ELF-1 (cell line): ENCODE results near the gene DLG1.

Experiments used
- DNase-seq: peaks from one replicate; pipeline ENCODE4 v3.0.0-alpha.2; 2016; ENCODE audit warnings: low read depth, low spot score

DLG1 gene

GRCh38 chr3:197030379-197031314 lies 267.8 kb downstream of the DLG1 start:
- no peak for DNase-seq

GRCh38 chr3:197029511-197030167 lies 268.8 kb downstream of the DLG1 start, which contains the start of gene MELTF:
Gene MELTF, minus strand, starts transcription at chr3:197029817. Its CDS starts 115 bp downstream, at chr3:197029702.
- DNase-seq: peak; percentile 71

DNA sequence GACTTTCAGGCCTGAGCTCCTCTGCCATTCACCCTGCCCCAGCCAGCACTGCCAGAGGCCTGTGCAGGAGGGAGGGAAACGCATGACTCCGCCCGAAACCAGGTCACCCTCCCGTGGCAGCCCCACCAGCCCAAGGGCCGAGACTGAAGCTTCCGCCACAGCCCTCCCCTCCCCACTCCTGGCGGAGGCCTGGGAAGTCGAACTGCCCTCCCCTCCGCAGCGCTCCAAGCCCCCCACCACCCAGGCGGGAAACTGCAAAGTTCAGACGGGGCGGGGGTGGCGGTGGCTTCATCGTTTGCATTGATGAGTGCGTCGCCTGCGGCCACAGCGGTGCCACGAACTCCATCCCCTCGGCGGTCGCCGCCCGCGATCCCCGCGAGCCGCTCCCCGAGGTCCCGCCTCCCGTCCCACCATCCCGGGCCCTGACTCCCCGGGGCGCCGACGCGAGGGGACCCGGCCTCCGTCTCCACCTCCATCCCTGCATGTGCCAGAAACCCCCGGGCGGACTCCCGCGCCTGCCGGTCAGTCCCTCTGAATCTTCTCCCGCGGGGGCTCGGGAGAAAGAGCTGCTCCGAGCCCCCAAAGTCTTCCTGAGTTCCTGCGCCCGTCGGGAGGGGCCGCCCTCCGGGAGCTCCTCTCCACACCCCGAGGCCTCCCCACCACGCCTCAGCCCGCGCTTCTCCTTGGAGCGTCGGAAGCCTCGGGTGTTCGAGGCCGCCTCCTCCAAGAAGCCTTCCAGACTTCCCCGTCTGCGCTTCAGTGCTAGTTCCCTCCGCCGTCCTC lies 269.5 kb downstream of the DLG1 start:
- peak; percentile 40 for DNase-seq

- no peak for DNase-seq
These were observed 270.3 kb downstream of the DLG1 start for GRCh38 chr3:197027896-197028727.

GRCh38 chr3:197027151-197027895 lies 271.1 kb downstream of the DLG1 start:
- no peak for DNase-seq

GRCh38 chr3:197026481-197026866 lies 271.9 kb downstream of the DLG1 start:
- no peak for DNase-seq

- no peak for DNase-seq
These were observed 272.5 kb downstream of the DLG1 start for GRCh38 chr3:197025736-197026480.

DNA sequence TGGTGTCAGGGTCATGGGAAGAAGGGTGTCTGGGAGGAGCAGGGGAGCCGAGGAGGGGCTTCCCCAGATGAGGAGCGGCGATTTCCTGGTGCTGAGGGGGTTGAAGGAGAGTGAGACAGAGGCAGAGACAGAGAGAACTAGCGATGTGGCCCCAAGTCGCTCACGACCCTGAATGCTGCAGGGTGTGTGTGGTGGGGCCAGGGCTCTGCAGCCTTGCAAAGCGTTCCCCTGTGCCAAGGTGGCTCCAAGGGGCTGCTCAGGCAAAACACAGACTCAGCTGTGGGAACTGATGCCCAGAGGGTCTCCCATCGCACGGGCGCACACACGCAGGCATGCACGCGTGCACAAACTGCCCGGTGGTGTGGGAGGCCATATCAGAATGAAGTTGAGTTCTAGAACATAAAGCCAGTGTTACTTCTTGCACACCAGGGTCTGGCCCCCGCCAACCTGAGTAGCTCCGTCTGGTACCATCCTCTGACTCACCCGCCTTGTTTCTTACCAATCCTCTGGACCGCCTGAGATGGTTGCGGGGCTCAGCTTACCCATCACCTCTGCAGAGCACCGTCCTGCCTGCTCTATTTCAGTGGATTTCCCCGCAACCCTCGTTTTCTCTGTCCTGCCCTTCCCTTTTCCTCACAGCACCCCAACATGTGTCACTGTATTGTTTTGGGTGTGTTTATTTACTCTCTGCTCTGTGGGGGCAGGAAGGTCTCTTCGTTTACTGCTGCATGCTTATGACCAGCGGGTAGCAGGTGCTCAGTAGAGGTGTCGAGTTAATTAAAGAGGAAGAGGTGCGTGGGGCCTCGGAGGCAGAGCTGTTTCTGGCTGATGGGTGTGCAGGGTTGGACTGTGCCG lies 273.3 kb downstream of the DLG1 start:
- no peak for DNase-seq

- DNase-seq: peak; percentile 6
These were observed 274.3 kb downstream of the DLG1 start for GRCh38 chr3:197023998-197024651.

GRCh38 chr3:197023241-197023997 lies 275.0 kb downstream of the DLG1 start:
- peak; percentile 18 for DNase-seq

GRCh38 chr3:197022405-197023231 lies 275.8 kb downstream of the DLG1 start:
- no peak for DNase-seq

DNA sequence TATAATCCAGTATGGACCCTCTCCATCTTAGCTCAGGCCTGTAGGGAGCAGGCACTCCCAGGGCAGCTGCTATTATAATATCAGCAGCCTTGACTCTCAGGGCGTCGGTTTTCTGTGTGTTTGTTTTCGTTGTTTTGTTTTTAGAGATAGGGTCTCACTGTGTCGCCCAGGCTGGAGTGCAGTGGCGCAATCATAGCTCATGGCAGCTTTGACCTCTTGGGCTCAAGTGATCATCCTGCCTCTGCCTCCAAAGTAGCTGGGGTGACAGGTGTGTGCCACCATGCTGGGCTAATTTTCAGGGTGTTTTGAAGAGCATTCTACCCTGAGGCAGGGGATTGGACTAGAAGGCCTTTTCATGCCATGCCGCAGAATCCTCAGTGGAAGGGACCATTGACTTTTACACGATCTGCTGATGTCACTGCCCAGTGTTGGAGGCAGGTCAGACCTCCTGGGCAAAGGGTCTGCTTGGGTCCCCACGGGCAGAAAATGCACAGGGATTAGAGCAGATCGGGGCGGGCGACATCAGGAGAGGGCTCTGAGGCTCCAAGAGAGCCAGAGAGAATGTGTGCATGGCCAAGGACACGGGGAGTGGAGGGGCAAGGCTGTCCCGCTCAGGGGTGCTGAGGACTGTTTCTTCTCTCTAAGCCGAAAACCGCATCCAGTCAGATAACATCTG lies 276.5 kb downstream of the DLG1 start:
- DNase-seq: no peak

DNA sequence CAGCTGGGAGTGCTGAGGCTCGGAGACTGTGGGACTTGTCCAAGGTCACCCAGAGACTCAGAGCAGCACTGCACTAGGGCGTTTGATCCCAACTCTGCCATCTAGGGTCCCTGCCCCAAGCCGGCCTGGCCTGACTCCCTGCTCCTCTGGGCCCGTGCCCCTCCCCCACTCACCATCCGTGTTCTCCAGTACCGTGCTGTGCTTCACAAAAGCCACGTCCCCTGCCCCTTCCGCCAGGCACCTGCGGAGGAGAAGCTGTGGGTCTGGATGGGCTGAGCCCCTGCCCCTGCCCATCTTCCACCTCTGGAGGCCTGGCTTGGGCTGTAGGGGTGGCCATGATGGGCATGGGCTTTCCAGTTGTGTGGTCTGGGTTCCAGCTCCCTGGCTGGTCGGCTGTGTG lies 277.2 kb downstream of the DLG1 start:
- DNase-seq: no peak

DNA sequence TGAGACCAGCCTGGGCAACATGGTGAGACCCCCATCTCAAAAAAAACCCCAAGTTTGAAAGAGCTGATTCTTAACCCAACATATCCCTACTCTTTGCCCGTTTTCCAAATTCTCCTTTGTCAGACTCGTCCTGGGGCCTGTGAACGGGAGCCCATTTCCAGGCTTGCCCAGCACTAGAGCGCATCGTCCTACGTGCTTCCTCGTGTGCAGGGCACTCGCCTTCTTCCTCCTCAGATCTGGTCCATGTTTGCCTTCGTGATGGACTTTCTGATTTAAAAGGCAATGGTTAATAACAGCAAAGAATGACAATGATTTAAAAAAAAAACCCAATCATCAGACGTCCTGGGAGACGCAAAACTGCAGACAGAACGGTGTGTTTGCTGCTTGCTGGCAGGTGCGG lies 278.9 kb downstream of the DLG1 start:
- no peak for DNase-seq

DNA sequence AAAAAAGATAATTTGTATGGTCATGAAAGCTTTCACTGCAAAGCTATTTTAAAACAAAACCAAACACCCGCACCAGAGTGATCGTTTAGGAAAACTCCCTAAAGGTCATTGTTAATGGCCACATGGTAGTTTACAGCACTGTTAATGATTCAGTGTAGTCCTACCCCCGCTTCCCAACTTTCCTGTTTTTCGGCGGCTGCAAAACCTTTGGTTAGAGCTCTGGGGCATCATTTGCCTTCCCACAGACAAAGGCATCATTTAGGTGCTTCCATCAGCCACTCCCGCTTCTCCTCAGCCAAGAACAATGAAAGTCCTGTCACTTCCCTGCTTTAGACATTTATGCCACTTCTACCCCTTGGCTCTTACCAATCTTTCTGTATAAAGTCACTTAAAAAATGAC lies 279.4 kb downstream of the DLG1 start:
- DNase-seq: no peak

GRCh38 chr3:197017003-197017402 lies 281.4 kb downstream of the DLG1 start:
- no peak for DNase-seq
